Skin epidermis (tissue), 12 donors: ENCODE measurements around the gene IFNAR2.

ENCODE experiments used
- H3K27ac ChIP-seq, 21 experiments: fragments of 200-600 bp; sonication (generic) in 11 of 21; one replicate each; pipeline ENCODE4 v1.5.0; 2020; ENCODE audit warnings: mild to moderate bottlenecking in 3 of 21, inconsistent platforms in 2 of 21, moderate library complexity in 2 of 21
- H3K4me3 ChIP-seq, 7 experiments: fragments of 200-600 bp; sonication (generic) in 2 of 7; one replicate each; pipeline ENCODE4 v1.5.0; 2020; ENCODE audit warnings: inconsistent platforms in 2 of 7, mild to moderate bottlenecking in 2 of 7, moderate library complexity in 1 of 7

IFNAR2 gene

DNA sequence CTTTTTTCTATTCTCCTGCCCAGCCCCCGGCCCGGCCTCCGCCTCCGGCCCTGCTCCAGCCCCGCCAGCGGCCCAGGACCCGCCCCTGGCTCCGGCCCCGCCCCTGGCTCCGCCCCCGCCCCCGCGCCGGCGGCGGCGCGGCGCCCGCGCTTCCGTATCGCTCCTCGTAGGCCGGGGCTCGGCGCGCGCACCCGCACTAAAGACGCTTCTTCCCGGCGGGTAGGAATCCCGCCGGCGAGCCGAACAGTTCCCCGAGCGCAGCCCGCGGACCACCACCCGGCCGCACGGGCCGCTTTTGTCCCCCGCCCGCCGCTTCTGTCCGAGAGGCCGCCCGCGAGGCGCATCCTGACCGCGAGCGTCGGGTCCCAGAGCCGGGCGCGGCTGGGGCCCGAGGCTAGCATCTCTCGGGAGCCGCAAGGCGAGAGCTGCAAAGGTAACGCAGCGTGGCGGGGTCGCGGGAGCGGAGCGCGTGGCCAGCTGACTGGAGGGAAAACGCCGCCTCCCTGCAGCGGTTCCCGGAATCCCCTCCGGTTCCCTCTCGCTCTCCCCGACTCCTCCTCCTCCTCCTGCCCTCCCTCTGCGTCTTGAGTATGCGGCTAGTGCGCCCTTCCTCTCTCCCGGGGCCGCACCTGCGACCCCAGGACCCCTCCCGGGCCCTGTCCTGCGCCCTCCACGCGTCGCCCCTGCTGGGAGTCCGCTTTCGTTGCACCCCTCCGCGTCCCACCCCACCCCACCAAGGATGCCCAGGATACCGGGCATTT lies at the start of gene IFNAR2:
TSS of gene IFNAR2 (plus strand) at position 155 of the 761 bp plus-strand sequence. CDS start 11,985 bp downstream, outside the sequence.
- Histone ChIP-seq H3K27ac (peak within 1 kb of the TSS; percentile 86 to 100 (median 98)), H3K4me3 (peak within 1 kb of the TSS; percentile 81 to 99 (median 90))

DNA sequence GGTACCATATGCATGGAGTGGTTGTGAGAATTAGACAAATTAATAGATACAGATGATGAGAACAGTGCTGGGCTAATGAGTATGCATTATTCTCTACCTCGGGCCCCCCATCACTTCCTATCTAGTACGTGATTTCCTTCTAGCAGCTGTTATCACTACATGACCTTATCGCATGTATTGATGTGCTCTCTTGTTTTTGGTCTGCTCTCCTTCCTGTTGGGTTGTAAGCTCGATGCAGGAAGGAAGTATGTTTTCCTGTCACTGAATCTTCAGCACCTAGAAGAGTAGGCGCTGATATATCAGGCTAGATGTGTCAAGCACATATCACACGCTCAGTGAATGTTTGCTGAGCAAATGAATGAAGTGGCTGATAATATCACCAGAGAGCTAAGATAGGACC lies 43.9 kb upstream of the IFNAR2 start:
- H3K4me3 ChIP-seq, result no peak overlapping the region
- H3K27ac ChIP-seq, result peak overlapping the region in 2 of 21 experiments; percentile 65 to 68

DNA sequence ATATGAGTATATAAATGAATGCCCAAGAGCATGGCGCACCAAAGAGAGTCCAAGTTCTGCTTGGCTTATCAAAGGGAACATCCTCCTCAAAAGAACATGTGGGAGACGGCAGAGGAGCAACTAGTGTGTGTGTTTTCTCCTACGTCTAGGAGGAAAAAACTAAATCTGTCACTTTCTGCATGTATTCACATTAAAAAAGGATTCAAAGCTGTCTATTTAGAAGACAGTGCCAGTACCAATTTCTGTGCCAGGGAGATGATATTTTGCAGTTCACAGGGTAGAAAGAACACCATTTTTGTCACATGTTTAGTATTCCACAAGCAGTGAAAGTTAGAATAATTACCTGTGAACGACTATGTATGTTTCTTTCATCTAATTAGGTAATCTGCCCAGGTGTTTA lies 42.5 kb upstream of the IFNAR2 start:
- Histone ChIP-seq H3K4me3 (no peak overlapping the region), H3K27ac (no peak overlapping the region)

DNA sequence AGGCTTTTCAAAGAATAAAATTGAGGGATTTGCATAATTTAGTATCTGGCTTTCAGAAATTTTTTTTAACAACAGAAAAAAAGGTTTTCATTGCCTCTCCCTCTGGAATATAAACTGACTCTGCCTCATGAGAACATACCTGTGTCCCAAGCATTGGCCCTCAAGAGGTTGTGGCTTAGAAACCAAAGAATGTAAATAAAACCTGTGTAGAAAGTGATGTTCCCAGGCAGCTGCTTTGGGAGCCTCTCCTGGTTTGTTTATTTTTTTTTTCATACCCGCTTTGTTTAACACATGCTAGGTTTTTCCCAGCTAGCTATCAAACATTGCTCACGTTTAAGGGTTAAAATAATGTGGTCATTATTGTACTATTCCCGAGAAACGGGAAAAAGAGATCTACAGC lies 40.5 kb upstream of the IFNAR2 start:
- no peak overlapping the region for H3K27ac ChIP-seq

DNA sequence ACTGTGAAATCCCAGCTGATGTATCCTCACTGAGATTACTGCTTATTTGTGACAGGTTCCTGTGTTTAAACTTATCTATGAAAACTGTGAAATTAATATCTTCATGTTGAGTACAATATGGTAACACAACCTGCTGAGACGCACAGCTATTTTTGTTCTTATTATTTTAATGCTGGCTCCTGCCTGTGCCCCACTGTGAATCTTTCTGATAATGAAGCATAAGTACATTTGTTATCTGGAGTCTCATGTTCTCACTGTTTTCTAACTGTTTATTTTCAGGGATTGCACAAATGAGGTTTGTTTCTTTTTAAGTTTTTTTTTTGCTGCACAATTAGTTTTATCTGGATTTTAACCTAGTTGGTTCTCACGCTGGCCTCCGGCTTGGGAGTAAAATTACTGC lies 39.9 kb upstream of the IFNAR2 start:
- no peak overlapping the region for H3K27ac ChIP-seq
- no peak overlapping the region for H3K4me3 ChIP-seq

More for the DNA sequence above, 40.5 kb upstream of the IFNAR2 start:
- H3K4me3 ChIP-seq, result no peak overlapping the region

DNA sequence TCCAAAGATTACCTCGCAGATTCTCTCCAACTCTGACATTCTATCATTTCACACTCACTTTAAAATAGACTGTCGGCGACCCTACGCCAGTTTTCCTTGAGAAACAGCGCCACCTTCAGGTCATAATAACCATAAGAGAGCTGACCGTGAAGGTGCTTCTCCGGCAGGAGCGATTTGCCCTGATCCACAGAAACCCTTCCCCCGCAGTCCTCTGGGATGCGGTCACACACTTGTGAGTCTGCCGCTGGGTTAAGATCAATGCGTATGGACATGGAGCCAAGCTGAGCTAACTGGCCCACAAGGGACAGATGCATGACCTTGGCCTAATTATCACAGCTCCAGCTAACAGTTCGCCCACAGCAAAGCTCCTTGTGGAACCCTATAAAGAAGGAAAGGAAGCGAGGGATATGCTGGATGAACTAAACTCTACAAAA lies 32.8 kb upstream of the IFNAR2 start:
- no peak overlapping the region for H3K27ac ChIP-seq
- H3K4me3 ChIP-seq, result no peak overlapping the region

DNA sequence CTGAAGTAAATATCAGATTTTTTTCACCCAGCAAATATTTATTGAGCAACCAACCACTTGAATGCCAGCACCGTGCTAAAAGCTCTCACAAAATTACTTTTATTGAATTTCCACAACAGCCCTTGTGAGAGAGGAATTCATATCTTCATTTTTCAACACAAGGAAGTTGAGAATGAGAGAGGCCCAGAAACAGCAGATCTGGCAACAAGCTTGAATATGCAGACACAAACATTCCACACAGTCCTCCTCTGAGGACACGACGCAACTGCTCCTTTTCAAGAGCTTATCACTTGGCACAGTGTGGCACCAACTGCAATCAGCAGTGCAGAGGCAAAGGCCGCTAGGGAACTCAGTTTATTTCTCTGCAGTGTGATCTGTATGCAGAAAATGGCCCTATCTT lies 32.2 kb upstream of the IFNAR2 start:
- peak overlapping the region in 1 of 21 experiments; percentile 39 for H3K27ac ChIP-seq

DNA sequence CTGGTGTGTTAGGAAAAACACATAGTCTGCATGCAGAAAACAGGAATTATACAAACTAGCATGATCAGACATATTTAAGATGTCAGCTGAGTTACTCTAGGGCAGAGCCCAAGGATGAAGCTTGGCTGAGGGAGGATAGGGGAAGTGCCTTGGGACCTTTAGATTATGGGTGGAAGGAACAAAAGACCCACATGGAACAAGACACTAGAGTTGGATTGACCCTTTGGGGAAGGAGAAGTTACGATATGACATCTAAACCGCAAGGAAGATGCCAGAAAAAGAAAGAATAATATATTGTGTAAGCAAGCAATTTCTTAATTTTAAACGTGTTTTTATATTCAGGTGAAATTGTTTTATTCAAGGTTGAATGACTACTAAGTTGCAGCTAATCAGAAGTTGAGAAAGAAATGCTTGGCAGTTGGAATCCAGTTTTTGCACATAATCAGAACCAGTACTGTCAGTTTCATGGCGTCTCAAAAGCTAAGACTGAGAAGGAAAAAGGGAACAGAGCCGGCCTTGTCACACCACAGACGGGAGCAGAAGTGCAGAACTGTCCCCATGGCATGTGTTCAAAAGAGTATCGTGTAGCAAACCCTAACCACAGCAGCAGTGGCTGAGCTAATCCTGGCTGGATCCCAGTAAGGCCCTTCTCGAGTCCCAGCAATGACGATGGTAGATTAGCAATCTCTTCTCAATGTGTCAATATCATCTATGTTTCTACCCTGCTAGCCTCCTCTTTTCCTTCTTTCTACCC lies 31.2 kb upstream of the IFNAR2 start:
- Histone ChIP-seq H3K4me3 (no peak overlapping the region), H3K27ac (peak overlapping the region in 8 of 21 experiments; percentile 11 to 54 (median 30))

More for the DNA sequence above, 32.2 kb upstream of the IFNAR2 start:
- H3K4me3 ChIP-seq, result no peak overlapping the region

DNA sequence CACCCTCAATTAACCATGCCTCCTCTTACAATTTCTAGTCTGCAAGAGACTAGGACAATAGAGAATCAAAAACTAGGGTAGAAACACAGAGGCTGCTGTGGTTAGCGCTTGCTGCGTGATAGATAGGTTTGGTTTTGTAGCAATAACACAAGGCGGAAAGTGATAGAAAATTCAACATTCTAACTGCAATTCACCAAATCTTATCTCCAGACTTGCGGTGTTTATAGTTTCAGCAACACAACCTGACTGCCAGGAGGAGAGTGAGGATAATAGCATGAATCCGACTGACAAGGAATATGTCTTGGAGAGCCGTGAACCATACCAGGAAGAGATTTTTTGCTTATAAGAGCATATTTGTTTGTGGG lies 30.7 kb upstream of the IFNAR2 start:
- H3K27ac ChIP-seq, result peak overlapping the region in 7 of 21 experiments; percentile 13 to 54 (median 37)
- no peak overlapping the region for H3K4me3 ChIP-seq

DNA sequence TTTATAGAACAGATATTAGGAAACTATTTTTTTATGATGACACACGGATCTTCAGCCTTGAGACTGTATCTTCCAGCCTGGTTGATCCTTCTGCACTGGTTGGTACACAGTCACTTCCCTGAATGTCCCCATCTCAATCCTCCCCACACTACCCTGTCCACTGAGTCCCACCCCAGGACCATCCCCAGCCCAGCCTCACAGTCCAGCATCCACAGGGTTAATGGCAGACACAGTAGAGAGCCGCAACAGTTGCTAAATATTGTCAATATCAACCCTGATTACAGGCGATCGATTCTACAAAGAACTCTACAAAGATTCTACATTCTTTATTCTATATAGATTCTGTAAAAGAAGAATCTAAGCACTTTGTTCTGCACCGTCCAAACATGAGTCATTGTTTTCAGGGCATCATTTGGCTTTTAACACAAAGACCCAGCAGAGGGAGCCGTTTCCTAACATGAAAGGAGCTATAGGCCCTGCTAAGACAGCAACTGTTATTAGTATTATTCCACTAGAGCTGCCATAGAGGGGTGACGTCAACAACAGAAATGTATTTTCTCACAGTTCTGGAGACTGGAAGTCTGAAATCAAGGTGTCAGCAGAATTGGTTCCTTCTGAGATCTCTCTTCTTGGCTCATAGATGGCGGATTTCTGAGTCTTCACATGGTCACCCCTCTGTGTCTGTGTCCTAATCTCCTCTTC lies 30.1 kb upstream of the IFNAR2 start:
- Histone ChIP-seq H3K27ac (peak overlapping the region in 4 of 21 experiments; percentile 13 to 54 (median 44)), H3K4me3 (no peak overlapping the region)

DNA sequence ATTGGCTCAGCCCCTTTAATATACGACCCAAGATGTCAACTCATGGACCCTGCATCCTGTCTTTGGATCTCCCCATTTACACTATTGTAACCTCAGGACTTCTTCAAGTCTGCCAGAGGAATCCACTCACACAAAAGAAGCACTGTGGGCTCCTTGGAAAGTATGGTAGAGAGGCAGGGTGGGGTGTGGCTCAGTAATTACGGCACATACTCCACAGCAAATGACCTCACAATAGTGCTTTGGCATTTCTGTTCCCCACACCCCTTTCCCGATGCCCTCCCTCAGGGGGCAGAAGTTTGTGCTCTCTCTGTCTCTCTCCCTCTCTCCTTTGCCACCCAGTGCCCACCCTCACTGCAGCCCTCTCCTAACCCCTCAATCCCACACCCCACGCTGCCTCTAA lies 27.8 kb upstream of the IFNAR2 start:
- no peak overlapping the region for H3K4me3 ChIP-seq
- H3K27ac ChIP-seq, result no peak overlapping the region

DNA sequence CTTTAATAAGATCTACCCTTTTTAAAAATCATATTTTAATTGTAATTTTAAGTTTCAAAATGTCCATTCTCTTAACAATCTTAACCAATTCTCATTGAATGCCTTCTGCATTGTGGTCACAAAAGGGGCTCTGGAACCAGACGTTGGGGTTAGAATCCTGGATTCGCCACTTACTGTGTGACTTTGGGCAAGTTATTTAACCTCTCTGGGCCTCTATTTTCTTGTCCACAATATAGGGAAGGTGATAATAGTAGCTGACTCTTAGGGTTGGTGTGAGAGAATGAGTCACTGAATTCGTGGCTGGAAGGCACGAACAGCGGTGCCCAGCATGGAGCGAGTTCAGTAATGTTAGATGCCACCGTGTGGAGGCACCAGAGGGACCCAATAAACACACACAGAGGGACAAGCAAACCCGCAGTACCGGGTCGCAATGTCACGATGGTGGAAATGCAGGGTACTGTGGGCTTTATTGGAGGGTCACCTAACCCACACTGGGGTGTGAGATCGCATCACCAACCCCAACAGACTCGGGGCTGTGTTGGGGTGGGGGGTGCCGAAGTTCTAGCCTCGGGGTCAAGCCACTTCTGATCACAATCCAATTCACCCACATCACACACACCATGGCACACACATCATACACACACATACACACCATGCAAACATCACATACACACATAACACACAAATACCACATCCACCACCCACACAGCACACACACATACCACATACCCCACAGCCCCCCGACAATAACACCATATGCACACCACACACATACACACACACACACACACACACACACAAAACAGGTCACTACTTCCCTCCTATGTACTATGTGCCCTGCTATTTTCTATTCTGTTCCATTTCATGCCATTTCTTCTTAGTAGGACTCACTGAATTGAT lies 27.0 kb upstream of the IFNAR2 start:
- Histone ChIP-seq H3K27ac (peak overlapping the region in 10 of 21 experiments; percentile 20 to 73 (median 46)), H3K4me3 (no peak overlapping the region)

DNA sequence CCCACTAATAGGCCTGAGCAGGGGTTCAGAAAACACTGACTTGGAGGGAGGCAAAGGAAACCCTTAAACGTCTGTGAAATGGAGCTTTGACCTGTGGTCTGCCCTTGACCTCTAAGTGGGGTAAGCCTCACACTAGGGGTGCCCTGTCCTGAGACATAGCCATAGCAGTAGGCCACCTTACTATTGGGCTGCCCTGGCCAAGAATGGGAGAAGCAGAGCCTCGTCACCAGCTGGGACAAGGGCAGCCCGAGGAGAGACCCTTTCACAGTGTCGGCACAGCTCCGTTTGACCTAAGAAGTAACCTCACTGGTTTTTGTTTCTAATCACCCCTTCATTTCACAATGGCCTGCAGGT lies 26.4 kb upstream of the IFNAR2 start:
- Histone ChIP-seq H3K4me3 (no peak overlapping the region), H3K27ac (peak overlapping the region in 10 of 21 experiments; percentile 20 to 73 (median 46))

DNA sequence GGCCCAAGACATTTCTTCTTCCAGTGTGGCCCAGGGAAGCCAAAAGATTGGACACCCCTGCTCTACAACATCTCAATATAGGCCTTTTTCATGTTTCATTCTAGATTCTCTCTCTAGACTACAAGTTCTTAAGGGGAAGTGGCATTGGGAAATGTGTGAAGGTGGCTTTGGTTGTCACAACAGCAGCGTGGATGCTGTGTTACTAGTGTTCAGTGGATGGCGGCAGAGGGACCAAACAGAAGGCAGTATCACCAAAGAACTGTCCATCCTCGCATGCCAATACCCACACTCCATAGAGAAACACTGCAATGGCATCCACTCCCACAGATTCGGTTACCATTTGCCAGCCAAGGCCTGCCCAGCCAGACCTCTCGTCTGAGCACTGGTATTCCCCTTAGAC lies 24.3 kb upstream of the IFNAR2 start:
- peak overlapping the region in 5 of 21 experiments; percentile 6 to 82 (median 31) for H3K27ac ChIP-seq
- no peak overlapping the region for H3K4me3 ChIP-seq

DNA sequence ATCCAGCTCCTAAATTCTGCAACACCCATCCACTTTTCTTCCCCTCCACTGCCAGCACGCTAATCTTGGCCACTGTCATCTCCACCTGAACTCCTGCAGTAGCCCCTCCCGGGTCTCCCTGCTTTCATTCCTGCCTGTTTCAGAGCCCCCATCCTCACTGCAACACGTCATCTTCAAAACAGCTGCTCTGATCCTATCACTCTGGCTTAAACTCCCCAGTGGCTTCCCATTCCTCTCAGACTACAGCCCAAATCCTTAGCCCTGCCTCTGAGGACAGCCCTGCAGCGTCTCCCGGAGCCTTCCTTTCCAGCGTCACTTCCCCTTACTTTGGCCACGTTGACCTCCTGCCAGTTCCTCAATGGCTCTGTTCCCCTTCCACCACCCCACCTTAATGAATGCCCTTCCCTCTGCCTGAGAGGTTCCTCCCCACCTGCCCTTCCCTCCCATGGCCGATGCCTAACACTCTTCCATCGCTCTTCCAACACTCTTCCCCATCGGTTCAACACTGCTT lies 22.9 kb upstream of the IFNAR2 start:
- Histone ChIP-seq H3K27ac (no peak overlapping the region), H3K4me3 (no peak overlapping the region)

DNA sequence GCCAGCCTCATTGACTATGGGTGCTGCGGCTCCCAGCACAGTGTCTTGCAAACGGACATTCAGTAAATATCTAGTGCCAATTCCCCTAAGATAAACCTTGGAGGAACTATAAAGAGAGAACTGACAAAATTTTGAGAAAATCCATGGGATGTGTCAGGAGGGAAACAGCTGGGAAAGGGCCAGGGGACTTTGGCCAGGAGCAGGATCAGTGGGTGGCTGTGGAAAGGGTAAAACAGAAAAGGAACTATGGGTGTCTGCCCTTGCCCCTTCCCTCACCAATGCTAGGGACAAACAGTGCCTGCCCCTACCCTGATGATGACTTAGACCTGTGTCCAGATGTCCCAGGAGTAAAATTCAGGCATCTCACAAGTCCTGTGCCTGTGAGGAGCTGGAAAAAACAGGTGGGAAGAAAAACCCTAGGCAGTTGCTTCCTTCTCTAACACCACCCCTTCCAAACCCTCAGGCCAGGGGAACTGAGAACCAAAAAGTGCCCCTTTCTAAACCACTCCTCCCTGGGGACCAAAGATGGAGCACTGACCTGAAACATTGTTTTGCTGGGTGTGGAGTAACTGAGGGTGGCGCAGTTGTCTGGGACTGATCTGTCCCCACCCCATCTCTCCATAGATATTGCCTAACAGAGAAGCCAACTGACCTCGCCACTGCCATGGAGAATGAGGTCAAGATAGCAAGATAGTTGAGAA lies 22.1 kb upstream of the IFNAR2 start:
- H3K4me3 ChIP-seq, result no peak overlapping the region
- no peak overlapping the region for H3K27ac ChIP-seq

DNA sequence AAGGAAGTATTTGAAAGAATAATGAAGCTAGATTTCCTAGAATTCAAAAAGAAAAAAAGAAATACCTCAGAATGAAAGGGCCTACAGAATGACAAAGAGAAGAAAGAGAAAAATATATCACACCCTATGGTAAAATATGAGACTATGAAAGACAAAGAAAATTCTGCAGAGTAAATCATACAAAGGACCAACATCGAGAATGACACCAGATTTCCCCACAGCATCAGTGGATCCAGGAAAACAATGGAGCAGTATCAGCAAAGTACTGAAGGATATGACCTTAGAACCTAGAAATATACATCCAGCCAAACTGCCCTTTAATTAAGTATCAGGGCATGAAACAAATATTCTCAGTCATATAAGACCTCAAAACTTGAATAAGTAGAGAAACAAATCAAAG lies 21.2 kb upstream of the IFNAR2 start:
- H3K4me3 ChIP-seq, result no peak overlapping the region
- H3K27ac ChIP-seq, result no peak overlapping the region

DNA sequence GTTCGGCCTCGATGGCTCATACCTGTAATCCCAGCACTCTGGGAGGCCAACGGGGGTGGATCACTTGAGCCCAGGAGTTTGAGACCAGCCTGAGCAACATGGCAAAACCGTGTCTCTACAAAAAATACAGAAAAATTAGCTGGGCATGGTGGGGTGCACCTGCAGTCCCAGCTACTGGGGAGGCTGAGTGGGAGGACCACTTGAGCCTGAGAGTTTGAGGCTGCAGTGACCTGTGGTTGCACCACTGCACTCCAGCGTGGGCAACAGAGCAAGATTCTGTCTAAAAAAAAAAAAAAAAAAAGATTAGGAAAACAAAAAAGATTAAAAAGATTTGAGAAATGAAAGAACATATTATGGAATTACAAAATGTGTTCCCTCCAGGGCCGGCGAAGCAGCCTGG lies 18.4 kb upstream of the IFNAR2 start:
- Histone ChIP-seq H3K27ac (no peak overlapping the region), H3K4me3 (no peak overlapping the region)

DNA sequence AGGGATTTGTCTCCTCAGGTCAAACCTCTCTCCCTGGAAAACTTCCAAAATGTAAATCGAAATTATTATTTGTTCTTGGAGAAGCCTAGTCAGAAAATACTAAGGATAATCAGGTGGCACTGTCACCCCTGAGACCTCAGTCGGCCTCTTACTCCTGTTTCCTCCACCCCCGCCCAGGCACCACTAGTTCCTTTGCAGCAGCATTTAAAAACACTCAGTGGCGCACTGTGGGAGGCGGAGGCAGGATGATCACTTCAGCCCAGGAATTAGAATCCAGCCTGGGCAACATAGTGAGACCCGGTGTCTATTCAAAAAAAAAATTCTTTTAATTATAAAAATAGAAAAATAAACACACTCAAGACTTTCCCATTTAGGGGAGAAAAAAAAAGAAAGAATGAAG lies 18.0 kb upstream of the IFNAR2 start:
- Histone ChIP-seq H3K27ac (peak overlapping the region in 9 of 21 experiments; percentile 0 to 75 (median 34)), H3K4me3 (no peak overlapping the region)
